ENCODE measurements around the gene TBC1D23.

- TF ChIP-seq, protein P1, sequence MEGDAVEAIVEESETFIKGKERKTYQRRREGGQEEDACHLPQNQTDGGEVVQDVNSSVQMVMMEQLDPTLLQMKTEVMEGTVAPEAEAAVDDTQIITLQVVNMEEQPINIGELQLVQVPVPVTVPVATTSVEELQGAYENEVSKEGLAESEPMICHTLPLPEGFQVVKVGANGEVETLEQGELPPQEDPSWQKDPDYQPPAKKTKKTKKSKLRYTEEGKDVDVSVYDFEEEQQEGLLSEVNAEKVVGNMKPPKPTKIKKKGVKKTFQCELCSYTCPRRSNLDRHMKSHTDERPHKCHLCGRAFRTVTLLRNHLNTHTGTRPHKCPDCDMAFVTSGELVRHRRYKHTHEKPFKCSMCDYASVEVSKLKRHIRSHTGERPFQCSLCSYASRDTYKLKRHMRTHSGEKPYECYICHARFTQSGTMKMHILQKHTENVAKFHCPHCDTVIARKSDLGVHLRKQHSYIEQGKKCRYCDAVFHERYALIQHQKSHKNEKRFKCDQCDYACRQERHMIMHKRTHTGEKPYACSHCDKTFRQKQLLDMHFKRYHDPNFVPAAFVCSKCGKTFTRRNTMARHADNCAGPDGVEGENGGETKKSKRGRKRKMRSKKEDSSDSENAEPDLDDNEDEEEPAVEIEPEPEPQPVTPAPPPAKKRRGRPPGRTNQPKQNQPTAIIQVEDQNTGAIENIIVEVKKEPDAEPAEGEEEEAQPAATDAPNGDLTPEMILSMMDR (IDR thresholded peaks at IDR 0.05), result no peak
- TF ChIP-seq POLR2A (IDR thresholded peaks at IDR 0.05), result no peak
Measured at GRCh38 chr3:100216713-100217112, 44.1 kb upstream of the TBC1D23 start.
